Activated B cell treated with CpG ODN at 0.5 μM for 24 hours (primary cell): Measurements from ENCODE around the gene NEDD9. TPM values are rescaled to one million over a fixed set of nuclear protein-coding genes. Genes with fewer than 3 reads are reported as not detected.

Source experiments
- ATAC-seq: fragments of 200-7000 bp; cut with Tn5 transposase; one replicate; pipeline ENCODE4 v1.10.0; 2021; ENCODE audit warnings: low read depth, mild to moderate bottlenecking, moderate library complexity
- CTCF ChIA-PET: fragments of 350-600 bp; sonication (Branson Sonifier 250); formaldehyde crosslinking; loops from one replicate; lab custom pipeline; 2021; ENCODE audit warnings: antibody characterized with exemption; lab: Charles Lee
- POLR2A ChIA-PET: fragments of 350-600 bp; sonication (Branson Sonifier 250); formaldehyde crosslinking; loops from one replicate; lab custom pipeline; 2021; ENCODE audit warnings: antibody characterized with exemption; lab: Charles Lee
- DNase-seq: peaks from one replicate; pipeline ENCODE4 v3.0.0; 2022
- H3K27ac Mint-ChIP-seq: one replicate; pipeline ENCODE4 v1.8.0; 2020; ENCODE audit warnings: mixed read lengths
- H3K27me3 Mint-ChIP-seq: one replicate; pipeline ENCODE4 v1.8.0; 2021; ENCODE audit warnings: mixed read lengths
- H3K36me3 Mint-ChIP-seq: one replicate; pipeline ENCODE4 v1.8.0; 2021; ENCODE audit warnings: low read depth, mixed read lengths
- H3K4me1 Mint-ChIP-seq: one replicate; pipeline ENCODE4 v1.8.0; 2021; ENCODE audit warnings: mixed read lengths
- H3K4me3 Mint-ChIP-seq: one replicate; pipeline ENCODE4 v1.8.0; 2020; ENCODE audit warnings: mild to moderate bottlenecking, mixed read lengths
- H3K9me3 Mint-ChIP-seq: one replicate; pipeline ENCODE4 v1.8.0; 2020; ENCODE audit warnings: mixed read lengths
- intact Hi-C: fragments of 100-400 bp; cut with micrococcal nuclease; formaldehyde crosslinking; loops from one replicate; pipeline ENCODE4 v1.15.1; 2024
- total RNA-seq: library from RNA; stranded (reverse); gene quantifications from 2 replicates; pipeline ENCODE4 v1.2.3, GENCODE V29; 2022
- TF ChIP-seq, protein P1 (sequence below): fragments of 200-600 bp; IDR thresholded peaks from one replicate; pipeline ENCODE4 v1.8.0; 2022; ENCODE audit warnings: antibody characterized with exemption, mild to moderate bottlenecking

Gene NEDD9
- total RNA-seq, 1 donor from 2014 or later = 61.9 TPM

DNA sequence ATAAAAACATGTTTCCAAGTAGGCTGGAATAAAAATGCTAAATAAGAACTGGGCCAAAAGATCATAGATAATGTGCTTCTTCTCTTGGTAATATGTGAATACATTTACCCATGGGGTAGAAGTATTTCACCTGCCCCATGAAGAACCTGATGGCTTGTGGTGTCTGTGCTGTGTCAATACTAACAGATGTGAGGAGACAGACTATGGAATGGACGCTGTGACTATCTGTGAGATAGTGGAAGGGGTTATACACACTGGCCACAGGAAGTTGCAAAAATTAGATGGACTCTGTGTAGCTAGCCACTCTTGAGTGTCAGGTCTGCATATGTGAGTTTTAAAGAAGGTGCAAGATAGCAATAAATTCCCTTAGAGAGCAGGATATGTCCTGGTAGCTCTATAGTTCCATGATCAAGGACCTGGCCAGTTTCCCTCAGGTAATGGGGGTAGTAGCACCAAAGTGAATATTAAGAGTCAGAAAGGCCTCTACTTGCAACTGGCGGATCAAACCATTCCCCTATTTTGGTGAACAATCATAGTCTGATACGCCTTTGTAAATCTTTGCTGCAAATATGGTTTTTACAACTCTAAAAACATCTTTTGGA lies 48.6 kb downstream of the NEDD9 start:
- DNase-seq (no peak), ATAC-seq (no peak)
- peaks cover 69% of the 10 kb centered on the region for H3K36me3 Mint-ChIP-seq

DNA sequence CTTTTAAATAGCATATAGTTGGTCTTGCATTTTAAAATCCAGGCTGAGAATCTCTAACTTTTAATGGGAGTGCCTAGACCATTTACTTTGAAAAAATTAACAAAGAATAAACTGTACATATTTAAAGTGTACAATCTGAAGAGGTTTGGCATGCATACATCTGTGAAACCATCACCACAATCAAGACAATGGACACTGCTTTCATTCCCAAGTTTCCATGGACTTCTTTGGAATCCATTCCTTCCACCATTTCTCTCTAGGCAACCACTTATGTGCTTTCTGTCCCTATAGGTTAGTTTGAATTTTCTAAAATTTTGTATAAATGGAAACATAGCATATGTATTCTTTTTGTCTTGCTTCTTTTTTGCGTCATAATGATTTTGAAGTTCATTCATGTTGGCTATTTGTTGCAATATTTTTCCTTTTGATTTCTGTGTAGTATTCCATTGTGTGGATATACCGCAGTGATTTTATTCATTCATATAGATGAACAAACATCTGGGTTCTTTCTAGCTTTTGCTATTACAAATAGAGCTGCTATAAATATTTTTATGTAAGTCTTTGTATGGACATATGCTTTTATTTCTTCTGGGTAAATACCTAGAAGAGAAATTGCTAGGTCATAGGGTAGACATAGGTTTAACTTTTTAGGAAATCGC lies 50.9 kb downstream of the NEDD9 start:
- POLR2A ChIA-PET = no interaction called here
- H3K4me1 Mint-ChIP-seq = no peaks in the 10 kb centered on the region
- CTCF ChIA-PET = interaction anchor here (1.7 to 2.9 kb wide), 2 partner anchors 10 to 315 kb away, joined by 4 to 11 read pairs; no protein-coding TSS in a partner anchor

More for the DNA sequence above, 48.6 kb downstream of the NEDD9 start:
- TF ChIP-seq, protein P1, sequence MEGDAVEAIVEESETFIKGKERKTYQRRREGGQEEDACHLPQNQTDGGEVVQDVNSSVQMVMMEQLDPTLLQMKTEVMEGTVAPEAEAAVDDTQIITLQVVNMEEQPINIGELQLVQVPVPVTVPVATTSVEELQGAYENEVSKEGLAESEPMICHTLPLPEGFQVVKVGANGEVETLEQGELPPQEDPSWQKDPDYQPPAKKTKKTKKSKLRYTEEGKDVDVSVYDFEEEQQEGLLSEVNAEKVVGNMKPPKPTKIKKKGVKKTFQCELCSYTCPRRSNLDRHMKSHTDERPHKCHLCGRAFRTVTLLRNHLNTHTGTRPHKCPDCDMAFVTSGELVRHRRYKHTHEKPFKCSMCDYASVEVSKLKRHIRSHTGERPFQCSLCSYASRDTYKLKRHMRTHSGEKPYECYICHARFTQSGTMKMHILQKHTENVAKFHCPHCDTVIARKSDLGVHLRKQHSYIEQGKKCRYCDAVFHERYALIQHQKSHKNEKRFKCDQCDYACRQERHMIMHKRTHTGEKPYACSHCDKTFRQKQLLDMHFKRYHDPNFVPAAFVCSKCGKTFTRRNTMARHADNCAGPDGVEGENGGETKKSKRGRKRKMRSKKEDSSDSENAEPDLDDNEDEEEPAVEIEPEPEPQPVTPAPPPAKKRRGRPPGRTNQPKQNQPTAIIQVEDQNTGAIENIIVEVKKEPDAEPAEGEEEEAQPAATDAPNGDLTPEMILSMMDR = no peak
- POLR2A ChIA-PET = no interaction called here
- Mint-ChIP-seq H3K27ac (no peak overlapping the region), H3K4me1 (no peaks in the 10 kb centered on the region), H3K4me3 (no peak overlapping the region), H3K27me3 (no peaks in the 10 kb centered on the region), H3K9me3 (peaks cover 4% of the 10 kb centered on the region)
- intact Hi-C loops = no loop called here
- CTCF ChIA-PET = interaction anchor here (2.3 kb wide), 1 partner anchor 312 kb away, joined by 7 read pairs; no protein-coding TSS in a partner anchor

DNA sequence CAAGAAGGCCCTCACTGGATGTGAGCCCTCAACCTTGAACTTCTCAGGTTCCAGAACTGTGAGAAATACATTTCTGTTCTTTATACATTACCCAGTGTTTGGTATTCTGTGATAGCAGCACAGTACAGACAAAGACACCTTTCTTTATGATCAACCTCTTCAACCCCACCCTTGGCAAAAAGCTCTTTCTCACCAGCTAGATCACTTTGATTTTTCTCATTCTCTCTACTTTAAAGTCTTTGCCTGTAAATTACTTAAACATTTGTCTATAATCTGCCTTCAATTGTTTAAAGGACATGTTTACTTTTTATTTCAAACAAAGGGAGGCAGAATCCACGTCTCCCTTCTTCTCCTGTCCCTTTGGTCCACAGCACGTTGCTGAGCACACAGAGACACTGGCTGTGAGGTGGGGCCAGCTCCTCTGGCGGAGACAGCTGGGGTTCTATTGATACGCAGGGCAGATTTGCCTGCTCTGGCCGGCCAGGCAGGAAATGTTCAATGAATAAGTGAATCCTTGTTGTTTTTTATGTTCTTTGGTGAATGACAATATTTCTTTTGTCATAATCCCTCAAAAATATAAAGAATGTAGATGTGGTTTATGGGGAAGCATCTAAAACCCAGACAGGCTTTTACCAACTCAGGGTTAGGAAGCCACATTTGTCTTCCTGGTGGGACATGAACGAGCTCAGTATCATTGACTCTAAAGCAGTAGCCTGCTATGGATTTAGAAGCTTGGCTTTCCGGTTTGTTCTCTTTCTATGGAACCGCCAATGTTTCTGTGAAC lies 52.9 kb downstream of the NEDD9 start:
- H3K9me3 Mint-ChIP-seq = peaks cover 4% of the 10 kb centered on the region
- CTCF ChIA-PET = interaction anchor here (1.7 to 2.9 kb wide), 2 partner anchors 8 to 317 kb away, joined by 4 to 11 read pairs; no protein-coding TSS in a partner anchor
- H3K27ac Mint-ChIP-seq = no peak overlapping the region
- no peaks in the 10 kb centered on the region for H3K4me1 Mint-ChIP-seq
- no peak overlapping the region for H3K4me3 Mint-ChIP-seq
- POLR2A ChIA-PET = no interaction called here
- DNase-seq (no peak), ATAC-seq (no peak)
- H3K36me3 Mint-ChIP-seq = peaks cover 29% of the 10 kb centered on the region
- H3K27me3 Mint-ChIP-seq = no peaks in the 10 kb centered on the region
- intact Hi-C loops = loop anchor here (5.0 kb wide), 1 partner anchor 38 kb away; no protein-coding TSS in a partner anchor
- TF ChIP-seq, protein P1 = no peak

More for the DNA sequence above, 50.9 kb downstream of the NEDD9 start:
- Mint-ChIP-seq H3K36me3 (peaks cover 46% of the 10 kb centered on the region), H3K4me3 (no peak overlapping the region), H3K27ac (no peak overlapping the region), H3K27me3 (no peaks in the 10 kb centered on the region), H3K9me3 (peaks cover 4% of the 10 kb centered on the region)
- DNase-seq (no peak), ATAC-seq (no peak)
- TF ChIP-seq, protein P1 = no peak
- intact Hi-C loops = no loop called here

DNA sequence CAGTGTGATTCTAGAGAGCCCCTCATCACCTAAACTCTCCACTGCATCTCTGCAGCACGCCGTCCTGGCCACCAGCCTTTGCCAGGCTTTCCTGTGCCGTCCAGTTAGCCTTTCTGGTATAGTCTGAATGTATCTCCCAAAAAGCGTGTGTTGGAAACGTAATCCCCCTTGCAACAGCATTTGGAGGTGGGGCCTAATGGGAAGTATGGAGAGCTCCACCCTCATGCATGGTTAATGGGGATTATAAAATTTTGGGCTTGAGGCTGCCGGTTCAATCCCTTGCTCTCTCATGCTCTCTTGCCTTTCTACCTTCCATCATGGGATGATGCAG lies 53.4 kb downstream of the NEDD9 start:
- no peak overlapping the region for H3K4me3 Mint-ChIP-seq
- intact Hi-C loops = loop anchor here (5.0 kb wide), 1 partner anchor 38 kb away; no protein-coding TSS in a partner anchor
- ChIA-PET CTCF (interaction anchor here (2.9 kb wide), 1 partner anchor 317 kb away, joined by 11 read pairs; no protein-coding TSS in a partner anchor), POLR2A (no interaction called here)
- H3K27ac Mint-ChIP-seq = no peak overlapping the region
- TF ChIP-seq, protein P1 = no peak
- H3K27me3 Mint-ChIP-seq = no peaks in the 10 kb centered on the region
- peaks cover 24% of the 10 kb centered on the region for H3K36me3 Mint-ChIP-seq
- no peak for DNase-seq
- peaks cover 4% of the 10 kb centered on the region for H3K9me3 Mint-ChIP-seq
- H3K4me1 Mint-ChIP-seq = no peaks in the 10 kb centered on the region
- ATAC-seq = no peak
